HepG2 (cell line): Measurements from ENCODE around the gene OLAH. TPM values are rescaled to one million over a fixed set of nuclear protein-coding genes. Genes with fewer than 3 reads are reported as not detected.

Experiments used
- ATAC-seq: fragments of 200-7000 bp; cut with Tn5 transposase; 3 replicates; pipeline ENCODE4 v1.9.1; 2020; ENCODE audit warnings: mild to moderate bottlenecking, moderate library complexity
- BruUV-seq: library from RNA; stranded (reverse); fragments of 400-500 nt; replicated peaks from 2 replicates; lab custom pipeline; 2021; lab: Mats Ljungman, UMichigan
- CTCF ChIA-PET: fragments of 300-600 bp; formaldehyde crosslinking; extraction: SDS; loops from one replicate; lab custom pipeline; 2021; ENCODE audit warnings: low total read pairs, inconsistent platforms, low intra/inter-chr PET ratio; lab: Yijun Ruan, JAX
- POLR2A ChIA-PET: fragments of 350-600 bp; sonication (Branson Sonifier 250); formaldehyde crosslinking; loops from one replicate; lab custom pipeline; 2020; ENCODE audit warnings: antibody characterized with exemption, inconsistent platforms; lab: Yijun Ruan, JAX
- DNase-seq: peaks from one replicate; pipeline ENCODE4 v3.0.0-alpha.2; 2015; ENCODE audit warnings: low spot score
- FAIRE-seq: peaks from 3 replicates; lab custom pipeline; 2011; peaks lifted over from hg19 to GRCh38; lab: Jason Lieb, UNC
- H2AFZ ChIP-seq: one replicate; pipeline ENCODE4 v1.6.1; 2011; ENCODE audit warnings: low read length, inconsistent platforms
- H3K27ac ChIP-seq: fragments of 300-600 bp; 3 replicates; pipeline ENCODE4 v1.8.0; 2011; ENCODE audit warnings: mixed run types, mild to moderate bottlenecking, mixed read lengths, low read length, inconsistent platforms; ENCODE audit not compliant: insufficient read depth; ENCODE audit errors: extremely low read length
- H3K27me3 ChIP-seq, 2 experiments: fragments of 200-600 bp in 1 of 2; 2 replicates in 1 of 2; 3 replicates in 1 of 2; pipeline versions ENCODE4 v1.6.0 to v1.8.0; 2011; ENCODE audit warnings: low read length in 2 of 2, mild to moderate bottlenecking in 2 of 2, moderate library complexity in 2 of 2, inconsistent platforms in 1 of 2; ENCODE audit not compliant: insufficient read depth in 2 of 2, control insufficient read depth in 1 of 2
- H3K36me3 ChIP-seq, 2 experiments: fragments of 200-600 bp in 1 of 2; replicated peaks in 1 of 2; 2 replicates in 1 of 2; 3 replicates in 1 of 2; pipeline versions ENCODE4 v1.5.1 to v1.8.0; 2011; ENCODE audit warnings: low read length in 2 of 2, inconsistent platforms in 1 of 2; ENCODE audit not compliant: insufficient read depth in 2 of 2, control insufficient read depth in 1 of 2
- H3K4me1 ChIP-seq: 2 replicates; pipeline ENCODE4 v1.5.1; 2012; ENCODE audit warnings: low read length, inconsistent platforms; ENCODE audit not compliant: insufficient read depth
- H3K4me2 ChIP-seq: 2 replicates; pipeline ENCODE4 v1.6.0; 2011; ENCODE audit warnings: low read depth, low read length, inconsistent platforms
- H3K4me3 ChIP-seq, 3 experiments: fragments of 200-600 bp in 1 of 3; sonication (generic), shearing (Covaris generic) in 1 of 3; replicated peaks in 1 of 3; 2 replicates each; pipeline ENCODE4 v1.5.1; 2011 to 2016; ENCODE audit warnings: low read length in 3 of 3, inconsistent platforms in 2 of 3, low read depth in 2 of 3, mild to moderate bottlenecking in 2 of 3, control low read depth in 1 of 3, mixed read lengths in 1 of 3; ENCODE audit not compliant: insufficient read depth in 1 of 3
- H3K79me2 ChIP-seq: one replicate; pipeline ENCODE4 v1.6.1; 2011; ENCODE audit warnings: low read length, inconsistent platforms; ENCODE audit not compliant: insufficient read depth
- H3K9ac ChIP-seq: 2 replicates; pipeline ENCODE4 v1.6.0; 2011; ENCODE audit warnings: mild to moderate bottlenecking, low read depth, low read length, inconsistent platforms; ENCODE audit not compliant: insufficient read depth
- H3K9me3 ChIP-seq: 2 replicates; pipeline ENCODE4 v1.5.1; 2012; ENCODE audit warnings: mild to moderate bottlenecking, low read length
- H4K20me1 ChIP-seq: 2 replicates; pipeline ENCODE4 v1.6.0; 2011; ENCODE audit warnings: inconsistent platforms, mild to moderate bottlenecking, low read length, moderate library complexity; ENCODE audit not compliant: insufficient read depth
- AGO1 ChIP-seq: fragments of 200-400 bp; formaldehyde crosslinking; IDR thresholded peaks from 2 replicates; pipeline ENCODE4 v1.6.1; 2017; ENCODE audit warnings: mild to moderate bottlenecking, low read depth, low read length, moderate library complexity; ENCODE audit not compliant: poor library complexity, severe bottlenecking
- CBX1 ChIP-seq: IDR thresholded peaks from one replicate; pipeline ENCODE4 v1.6.1; 2016; ENCODE audit warnings: antibody characterized with exemption, low read depth
- EP300 ChIP-seq, 3 experiments: sonication (generic) in 1 of 3; formaldehyde crosslinking in 1 of 3; IDR thresholded peaks; 2 replicates each; pipeline versions ENCODE4 v1.5.1 to v1.6.1; 2011 to 2020; ENCODE audit warnings: low read depth in 2 of 3, low read length in 2 of 3, borderline replicate concordance in 1 of 3, improper control_type of control experiment in 1 of 3, mild to moderate bottlenecking in 1 of 3, missing genetic modification reagents in 1 of 3, moderate library complexity in 1 of 3
- FOSL2 ChIP-seq: sonication (generic); formaldehyde crosslinking; IDR thresholded peaks from 2 replicates; pipeline ENCODE4 v1.4.0; 2020; ENCODE audit warnings: missing genetic modification reagents
- GMEB2 ChIP-seq: IDR thresholded peaks from 2 replicates; pipeline ENCODE4 v1.6.1; 2016; ENCODE audit warnings: missing biosample characterization, missing genetic modification reagents, low read depth
- TFAP4 ChIP-seq: sonication (generic); IDR thresholded peaks from 2 replicates; pipeline ENCODE4 v1.6.1; 2016; ENCODE audit warnings: low read depth, borderline replicate concordance
- ZFP62 ChIP-seq: sonication (generic); formaldehyde crosslinking; IDR thresholded peaks from 2 replicates; pipeline ENCODE4 v1.4.0; 2020; ENCODE audit warnings: missing genetic modification reagents
- ZMAT3 ChIP-seq: sonication (generic); formaldehyde crosslinking; conservative IDR thresholded peaks from 2 replicates; pipeline ENCODE4 v1.7.0; 2021; ENCODE audit warnings: missing genetic modification reagents
- ZMYM4 ChIP-seq: sonication (generic); formaldehyde crosslinking; IDR thresholded peaks from 2 replicates; pipeline ENCODE4 v1.8.1; 2023; ENCODE audit warnings: mild to moderate bottlenecking, missing genetic modification reagents
- ZNF639 ChIP-seq: conservative IDR thresholded peaks from 2 replicates; pipeline ENCODE4 v1.6.1; 2018; ENCODE audit warnings: missing genetic modification reagents
- ZNF780A ChIP-seq: sonication (generic); formaldehyde crosslinking; IDR thresholded peaks from 2 replicates; pipeline ENCODE4 v1.8.0; 2022; ENCODE audit warnings: mild to moderate bottlenecking, missing genetic modification reagents, moderate library complexity
- WGBS: methylation state at CpG from one replicate; pipeline ENCODE4 v1.1.6; 2017; ENCODE audit warnings: low lambda C conversion rate; 5-methylcytosine and 5-hydroxymethylcytosine counted together
- in situ Hi-C: cut with HindIII; loops from 2 replicates; pipeline ENCODE4 v1.10.0; 2017; ENCODE audit warnings: low pct_unique_long_range_greater_than_20kb; ENCODE audit not compliant: extremely low pct_ligation_motif_present
- intact Hi-C: fragments of 100-400 bp; cut with micrococcal nuclease; formaldehyde crosslinking; loops from one replicate; pipeline ENCODE4 v1.10.0; 2022; ENCODE audit not compliant: unreplicated experiment
- polyA plus RNA-seq, 8 experiments: library from polyadenylated mRNA; depleted of rRNA in 3 of 8; stranded (reverse) in 7 of 8; unstranded in 1 of 8; fragments of >200 nt; fragmentation: Illumina TruSeq in 4 of 8; extraction: Trizol in 4 of 8; gene quantifications; 2 replicates each; pipeline versions ENCODE4 v1.2.1 to v1.2.3, GENCODE V29; 2011 to 2016; ENCODE audit warnings: low read depth in 4 of 8, missing spikeins in 1 of 8, mixed read lengths in 1 of 8; ENCODE audit not compliant: insufficient read depth in 1 of 8
- total RNA-seq, 5 experiments: library from RNA; depleted of rRNA; stranded (reverse); fragments of >200 nt; fragmentation: Illumina TruSeq; extraction: Trizol; gene quantifications; 2 replicates each; pipeline ENCODE4 v1.2.3, GENCODE V29; 2016; ENCODE audit warnings: low read depth in 1 of 5

The OLAH gene
- total and polyA plus RNA-seq, 2 of the 13 experiments (the other 11 are each of a cell fraction or from before 2014, with no cell fraction given): 0.13 TPM; not detected in 1

GRCh38 chr10:15067154-15067553, 23.4 kb downstream of the OLAH start (continued):
- TF ChIP-seq GMEB2: no peak
- no peak for TF ChIP-seq AGO1
- TF ChIP-seq ZFP62 (CRISPR knock-in tag): no peak
- TF ChIP-seq CBX1: no peak
- no peak for TF ChIP-seq ZNF639
- TF ChIP-seq ZNF780A (CRISPR knock-in tag): no peak
- no peak for TF ChIP-seq ZMYM4
- no peak for TF ChIP-seq EP300 (IDR thresholded peaks at IDR 0.05; ENCODE audit: low read depth in 2 of 2, low read length in 2 of 2)
- no peak for TF ChIP-seq EP300 (CRISPR knock-in tag; IDR thresholded peaks at IDR 0.05; ENCODE audit: borderline replicate concordance)

- 0 out of 2 replicates have a peak, but pooled peaks cover 8% of the 10 kb centered on the region for H3K9me3 ChIP-seq
- H3K27ac ChIP-seq: no peak overlapping the region
- H3K9ac ChIP-seq: no peak overlapping the region
- no peaks in the 10 kb centered on the region for H4K20me1 ChIP-seq
- H3K4me1 ChIP-seq: 0 out of 2 replicates have a peak, but pooled peaks cover 7% of the 10 kb centered on the region
- no TSS peak for BruUV-seq
- 0% methylated on average over 3 of the region's 3 CpGs for WGBS
- H3K36me3 ChIP-seq: no peaks in the 10 kb centered on the region
- TF ChIP-seq FOSL2 (CRISPR knock-in tag) (peak; percentile 57), ZMAT3 (no peak), TFAP4 (peak; percentile 68; the same call in 1 of the 2 replicates)
- intact Hi-C loops: no loop called here
- DNase-seq: peak; percentile 15
- H3K4me2 ChIP-seq: no peak overlapping the region
- FAIRE-seq: no peak
- H2AFZ ChIP-seq: no peak overlapping the region
- ChIA-PET CTCF (no interaction called here), POLR2A (no interaction called here)
- peak; percentile 83 for ATAC-seq
- H3K79me2 ChIP-seq: no peaks in the 10 kb centered on the region
- no peaks in the 10 kb centered on the region for H3K27me3 ChIP-seq
- in situ Hi-C loops: no loop called here
- H3K4me3 ChIP-seq: no peak overlapping the region
These were observed 25.1 kb downstream of the OLAH start for GRCh38 chr10:15068802-15069201.
